Dedifferentiated amniotic fluid mesenchymal stem cell (primary cell): ENCODE results near the gene MESP2.

Source experiments
- DNase-seq: peaks from one replicate; pipeline ENCODE4 v3.0.0-alpha.2; 2016; ENCODE audit errors: extremely low spot score

Gene MESP2

DNA sequence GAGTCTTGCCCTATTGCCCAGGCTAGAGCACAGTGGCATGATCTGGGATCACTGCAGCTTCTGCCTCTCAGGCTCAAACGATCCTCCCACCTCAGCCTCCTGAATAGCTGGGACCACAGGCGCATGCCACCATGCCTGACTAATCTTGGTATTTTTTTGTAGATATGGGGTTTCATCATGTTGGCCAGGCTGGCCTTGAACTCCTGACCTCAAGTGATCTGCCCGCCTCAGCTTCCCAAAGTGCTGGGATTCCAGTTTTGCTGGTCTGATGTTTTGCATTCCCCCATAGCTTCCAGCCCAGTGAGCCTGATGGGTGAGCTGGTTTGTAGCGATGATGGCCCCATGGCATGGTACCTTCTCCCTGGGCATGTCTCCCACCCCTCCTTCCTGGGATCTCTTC, 20.4 kb upstream of the MESP2 start:
- DNase-seq, result no peak

GRCh38 chr15:89756897-89757296, 19.2 kb upstream of the MESP2 start:
- DNase-seq, result no peak

DNA sequence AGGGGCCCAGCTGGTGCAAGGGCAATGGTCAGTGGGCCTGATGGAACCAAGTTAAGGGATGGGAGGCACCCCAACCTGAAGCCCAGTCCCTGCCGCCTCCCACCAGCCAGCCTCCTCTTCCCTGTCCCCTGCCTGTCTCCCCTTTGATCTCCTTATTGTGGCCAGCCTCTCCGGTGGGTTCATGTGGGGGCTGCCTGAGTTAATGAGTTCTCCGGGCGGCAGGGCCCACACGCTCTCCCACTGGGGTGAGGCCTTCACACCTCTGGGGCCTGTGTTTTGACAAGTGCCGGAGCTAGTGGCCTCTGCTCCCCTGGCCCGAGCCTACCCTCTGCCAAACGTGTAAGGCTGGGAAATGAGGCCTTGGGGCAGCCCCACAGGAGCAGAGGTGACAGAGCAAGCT, 17.8 kb upstream of the MESP2 start:
- DNase-seq, result no peak

- no peak for DNase-seq
These were observed 17.2 kb upstream of the MESP2 start for GRCh38 chr15:89758981-89759380.

- no peak for DNase-seq
These were observed 16.3 kb upstream of the MESP2 start for GRCh38 chr15:89759835-89760234.

- peak; percentile 64 for DNase-seq
These were observed 15.7 kb upstream of the MESP2 start for GRCh38 chr15:89760303-89761008.

DNA sequence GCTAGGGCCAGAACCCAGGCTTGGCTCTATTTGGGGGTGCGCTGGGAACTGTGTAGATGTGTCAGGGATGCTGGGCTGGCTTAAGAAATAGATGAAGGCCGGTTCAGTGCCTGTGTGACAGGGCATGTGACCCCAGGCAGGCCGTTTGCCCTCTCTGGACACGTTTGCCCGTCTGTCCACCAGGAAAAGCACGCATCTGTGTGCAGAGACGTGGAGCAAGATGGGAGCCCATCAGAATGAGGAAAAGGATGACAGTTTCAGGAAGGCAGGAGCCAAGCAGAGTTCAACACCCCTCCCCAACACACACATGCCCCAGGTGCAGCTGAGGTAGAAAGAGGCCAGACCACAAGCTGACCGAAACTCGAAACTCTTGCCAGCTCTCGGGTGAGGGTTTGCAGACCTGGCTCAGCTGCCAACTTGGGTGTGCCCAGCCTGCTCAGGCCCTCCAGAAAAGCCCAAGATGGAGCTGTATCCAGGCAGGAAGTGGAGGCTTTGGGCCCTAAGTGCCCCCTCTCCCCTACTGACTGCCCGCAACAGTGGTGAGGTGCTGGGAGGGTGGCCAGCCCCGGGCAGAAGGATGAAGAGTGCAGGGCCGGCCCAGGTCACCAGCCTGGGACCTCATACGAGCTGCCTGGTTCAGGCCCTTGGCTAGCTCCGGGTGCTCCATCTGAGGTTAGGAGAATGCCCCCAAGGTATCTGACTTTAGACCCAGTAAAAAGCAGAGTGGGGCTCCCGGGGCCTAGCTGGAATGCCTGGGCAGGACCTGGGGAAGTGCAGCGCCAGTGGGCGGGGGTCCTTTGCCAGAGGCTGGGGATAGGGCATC, 14.9 kb upstream of the MESP2 start:
- DNase-seq, result no peak

DNA sequence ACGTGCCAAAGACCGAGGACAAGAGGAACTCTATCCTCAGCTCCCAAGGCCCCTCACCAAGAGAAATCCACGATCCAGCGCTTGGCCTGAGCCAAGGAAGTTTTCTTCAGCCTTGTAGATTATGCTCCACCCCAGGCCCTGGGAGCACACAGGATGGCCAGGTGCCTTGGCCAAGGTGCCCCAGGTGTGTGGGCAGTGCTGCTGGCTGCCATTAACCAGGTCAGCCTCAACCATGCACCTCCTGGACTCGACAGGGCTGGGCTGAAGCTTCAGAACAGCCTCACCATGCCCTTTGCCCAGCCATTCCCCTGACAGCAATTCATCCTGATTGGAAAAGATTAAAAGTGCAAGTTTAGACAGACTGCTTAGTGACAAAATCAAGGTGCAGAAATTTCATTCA, 14.2 kb upstream of the MESP2 start:
- no peak for DNase-seq

- DNase-seq, result no peak
These were observed 10.4 kb upstream of the MESP2 start for GRCh38 chr15:89765694-89766093.

DNA sequence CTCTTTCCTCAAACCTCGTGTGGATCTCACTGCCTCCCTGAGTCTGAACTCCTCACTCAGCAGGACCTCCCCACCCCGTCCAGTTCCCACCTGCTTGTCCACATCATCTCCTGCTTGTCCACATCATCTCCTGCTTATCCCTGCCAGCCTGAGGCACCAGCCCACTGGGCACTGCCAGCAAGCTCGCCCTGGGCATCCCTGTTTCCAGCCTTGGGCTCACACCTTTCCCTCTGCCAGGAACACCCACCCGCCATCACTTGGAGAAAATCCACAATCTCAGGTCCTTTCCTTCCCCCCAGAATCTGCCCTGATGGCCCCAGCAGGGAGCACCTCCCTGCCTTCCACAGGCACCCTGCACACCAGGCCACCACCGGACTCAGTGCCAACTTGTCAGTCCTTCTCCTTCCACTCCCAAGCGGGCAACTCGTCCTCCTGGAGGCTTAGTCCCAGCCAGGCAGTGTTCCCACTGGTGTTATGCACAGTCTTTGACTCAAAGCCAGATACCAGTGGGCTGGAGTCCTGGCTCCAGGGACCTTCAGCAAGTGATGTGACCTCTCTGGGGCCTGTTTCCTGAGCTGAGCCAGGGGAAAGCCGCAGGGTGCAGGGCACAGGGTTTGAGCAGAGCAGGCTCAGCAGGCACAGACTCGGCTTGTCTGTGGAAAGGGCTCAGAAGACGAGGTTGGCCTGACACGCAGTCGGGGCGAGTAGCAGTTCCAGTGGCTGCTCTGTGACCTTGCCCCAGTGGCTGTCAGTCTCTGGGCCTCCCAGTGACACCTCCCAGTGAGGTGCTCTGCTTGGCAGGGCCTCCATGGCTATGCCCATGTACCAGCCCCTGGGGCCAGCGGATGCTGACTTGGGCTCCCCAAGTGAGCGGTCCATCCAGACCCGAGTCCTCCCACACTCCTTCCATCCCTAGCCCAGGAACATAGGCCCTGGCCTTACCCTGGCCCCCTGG, 9.5 kb upstream of the MESP2 start:
- DNase-seq, result no peak

- DNase-seq, result no peak
These were observed 8.7 kb upstream of the MESP2 start for GRCh38 chr15:89767411-89767915.

DNA sequence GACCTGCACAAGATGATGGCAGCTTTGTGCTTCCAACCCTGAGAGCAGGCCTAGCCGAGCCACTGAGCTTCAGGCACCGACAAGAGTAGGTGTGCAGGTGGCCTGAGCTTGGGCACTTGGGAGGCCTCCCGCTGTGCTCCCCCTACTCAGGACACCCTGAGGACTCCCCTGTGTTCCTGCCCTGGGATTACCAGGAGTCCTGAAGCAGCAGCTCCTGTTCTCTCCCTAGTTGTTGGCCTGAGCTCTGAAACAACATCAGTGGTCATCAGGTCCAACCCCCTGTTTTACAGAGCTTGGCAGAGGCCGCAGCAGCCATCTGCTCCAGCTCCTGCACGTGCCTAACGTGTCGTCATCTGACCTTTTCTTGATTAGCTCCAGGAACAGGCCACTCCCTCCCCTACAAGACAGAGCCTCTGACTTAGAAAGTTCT, 8.0 kb upstream of the MESP2 start:
- no peak for DNase-seq

DNA sequence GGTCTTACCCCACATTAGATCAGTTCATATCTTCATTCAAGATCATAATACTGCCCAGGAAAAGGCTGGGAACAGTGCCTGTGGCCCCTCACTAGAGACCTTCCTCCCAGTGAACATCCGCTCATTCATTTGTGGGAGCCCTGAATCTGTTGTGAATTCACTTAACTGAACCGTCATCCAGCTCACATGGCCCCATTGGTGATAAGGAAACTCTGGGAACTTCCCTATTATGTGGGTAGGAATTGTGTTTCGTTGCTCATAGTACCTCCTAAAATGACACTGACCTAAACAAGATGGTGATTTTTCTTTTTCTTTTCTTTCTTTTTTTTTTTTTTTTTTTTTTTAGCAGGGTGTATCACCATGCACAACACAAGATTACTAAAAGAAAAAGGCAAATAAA, 6.8 kb upstream of the MESP2 start:
- no peak for DNase-seq

DNA sequence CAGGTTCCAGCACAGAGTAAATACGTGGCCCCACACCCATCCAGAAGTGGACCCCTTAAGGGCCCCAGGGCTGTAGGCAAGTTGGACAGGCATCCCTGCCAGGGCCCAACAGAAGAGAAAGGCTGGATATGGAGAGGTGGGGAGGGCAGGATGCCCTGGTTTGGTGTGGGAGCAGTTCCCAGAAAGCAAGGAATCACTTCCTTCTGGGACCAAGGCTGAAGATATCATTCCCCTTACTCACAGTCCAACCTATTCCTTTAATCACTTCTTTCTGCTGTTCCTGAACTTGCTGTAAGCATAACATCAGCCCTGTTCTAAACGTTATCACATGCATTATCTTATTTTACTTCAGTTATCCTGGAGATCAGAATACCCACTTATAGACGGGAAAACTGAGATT, 6.1 kb upstream of the MESP2 start:
- DNase-seq, result no peak

GRCh38 chr15:89772932-89773583, 3.1 kb upstream of the MESP2 start:
- DNase-seq, result peak; percentile 55

GRCh38 chr15:89774492-89774891, 1.6 kb upstream of the MESP2 start:
- DNase-seq, result no peak

- no peak for DNase-seq
These were observed 317 bp upstream of the MESP2 start for GRCh38 chr15:89775815-89776214.

- no peak for DNase-seq
These were observed 1.1 kb downstream of the MESP2 start for GRCh38 chr15:89777073-89777751.

DNA sequence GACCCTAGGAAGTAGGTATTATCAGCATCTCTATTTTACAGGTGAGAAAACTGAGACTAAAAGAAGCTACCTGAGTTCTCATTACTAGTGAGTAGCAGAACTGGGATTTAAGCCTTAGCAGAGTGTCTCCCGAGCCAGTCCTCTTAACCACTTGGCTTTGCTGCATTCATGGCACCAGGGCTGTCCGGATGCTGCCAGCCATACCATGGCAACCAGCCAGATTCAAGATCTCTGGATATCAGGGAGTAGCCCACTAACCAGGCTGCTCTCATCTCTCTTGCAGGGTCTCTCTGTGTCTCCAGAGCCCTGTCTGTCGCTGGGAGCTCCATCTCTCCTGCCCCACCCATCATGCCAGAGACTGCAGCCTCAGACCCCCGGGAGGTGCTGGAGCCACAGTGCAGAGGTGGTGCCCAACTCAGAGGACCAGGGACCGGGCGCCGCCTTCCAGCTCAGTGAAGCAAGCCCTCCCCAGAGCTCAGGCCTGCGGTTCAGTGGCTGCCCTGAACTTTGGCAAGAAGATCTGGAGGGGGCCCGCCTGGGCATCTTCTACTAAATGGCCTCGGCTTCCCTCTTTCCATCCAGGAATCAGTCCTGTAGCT, 1.7 kb downstream of the MESP2 start:
- no peak for DNase-seq

GRCh38 chr15:89778861-89779260, 2.7 kb downstream of the MESP2 start:
- no peak for DNase-seq
